Measurements from ENCODE around the gene PLXNB3.
A peak's percentile ranks its signal among the peaks of the same experiment; 100 is the strongest.

DNA sequence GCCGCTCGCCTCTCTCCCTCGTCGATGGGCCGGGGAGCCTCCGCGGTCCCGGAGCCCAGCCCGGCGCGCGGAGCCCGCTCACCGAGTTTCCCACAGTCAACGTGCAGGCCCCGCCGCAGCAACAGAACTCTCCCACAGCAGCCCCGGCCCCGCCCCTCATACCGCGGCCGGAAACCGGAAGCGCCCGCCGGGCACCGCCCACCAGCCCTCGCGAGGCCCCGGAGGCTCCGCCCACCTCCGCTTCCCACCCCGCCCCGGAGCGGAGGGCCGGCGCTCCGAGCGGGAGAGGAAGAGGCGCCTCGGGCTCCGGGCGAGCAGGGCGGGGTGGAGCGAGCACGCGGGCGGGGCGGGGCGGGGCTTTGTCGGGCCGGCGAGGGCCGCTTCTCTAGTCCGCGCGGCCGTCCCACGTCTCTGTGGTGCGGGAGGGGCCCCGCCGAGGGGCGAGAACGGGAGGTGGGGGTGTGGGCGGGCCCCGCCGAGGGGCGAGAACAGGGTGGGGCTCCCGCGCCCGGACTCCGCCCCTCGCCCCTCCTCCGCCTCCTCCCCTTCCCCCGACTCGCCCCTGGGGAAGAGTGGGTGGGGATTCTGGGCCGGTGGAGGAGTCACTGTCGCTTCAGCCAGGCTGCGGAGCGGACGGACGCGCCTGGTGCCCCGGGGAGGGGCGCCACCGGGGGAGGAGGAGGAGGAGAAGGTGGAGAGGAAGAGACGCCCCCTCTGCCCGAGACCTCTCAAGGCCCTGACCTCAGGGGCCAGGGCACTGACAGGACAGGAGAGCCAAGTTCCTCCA is 39.6 kb upstream of the PLXNB3 start, which contains the start of the genes ABCD1 and BCAP31:
- TF ChIP-seq POLR2A (IDR thresholded peaks at IDR 0.05) (peak; percentile 84), CTCF (IDR thresholded peaks at IDR 0.05) (no peak), POLR2AphosphoS5 (IDR thresholded peaks at IDR 0.05) (peak; percentile 93 to 95 (median 95)), EP300 (IDR thresholded peaks at IDR 0.05; ENCODE audit: low read depth) (no peak)
